ENCODE results near the gene COBLL1. TPM values are rescaled to one million over a fixed set of nuclear protein-coding genes. Genes with fewer than 3 reads are reported as not detected.

Gene COBLL1
- total RNA-seq, 1 experiment from 2014 or later: 5.9 TPM

GRCh38 chr2:164693390-164693789 lies 148.2 kb downstream of the COBLL1 start:
- no peak overlapping the region for H3K56ac ChIP-seq (ENCODE audit: insufficient read length, low read depth, low read length)
- H2BK20ac ChIP-seq (ENCODE audit: low read depth, low read length, poor library complexity, severe bottlenecking): no peak overlapping the region
- H2BK120ac ChIP-seq (ENCODE audit: low read depth, low read length, poor library complexity, severe bottlenecking): no peak overlapping the region
- H3K9me3 ChIP-seq (ENCODE audit: control insufficient read depth, low read depth, low read length): no peaks in the 10 kb centered on the region
- no peaks in the 10 kb centered on the region for H4K20me1 ChIP-seq (ENCODE audit: control insufficient read depth, insufficient read depth, insufficient read length)
- no peak overlapping the region for H2AFZ ChIP-seq (ENCODE audit: low read length)
- Mint-ChIP-seq H3K27ac (no peak overlapping the region), H3K27me3 (ENCODE audit: low read depth) (no peaks in the 10 kb centered on the region), H3K4me3 (no peak overlapping the region), H3K9me3 (no peaks in the 10 kb centered on the region), H3K4me1 (peaks cover 0 to 3% of the 10 kb centered on the region in 2 experiments; a peak in 1 of 4 replicates), H3K36me3 (ENCODE audit: insufficient read depth in 1 of 3, low read depth in 3 of 3) (no peaks in the 10 kb centered on the region)
- no peak overlapping the region for H3K27ac ChIP-seq (ENCODE audit: insufficient read length, low read depth, low read length)
- H3K27me3 ChIP-seq (ENCODE audit: insufficient read depth, low read length): no peaks in the 10 kb centered on the region
- no peak overlapping the region for H2AK5ac ChIP-seq (ENCODE audit: insufficient read length, low read length)
- TF ChIP-seq CTCF (conservative IDR thresholded peaks at IDR 0.05): no peak
- no peaks in the 10 kb centered on the region for H3K23me2 ChIP-seq (ENCODE audit: insufficient read length, low read depth, low read length, poor library complexity, severe bottlenecking)
- no peaks in the 10 kb centered on the region for H3K4me1 ChIP-seq (ENCODE audit: insufficient read depth, low read length)
- no peak overlapping the region for H3K9ac ChIP-seq (ENCODE audit: extremely low read depth, insufficient read length, low read length)
- H2BK5ac ChIP-seq (ENCODE audit: insufficient read length, low read length): no peak overlapping the region
- no peak overlapping the region for H3K4me2 ChIP-seq (ENCODE audit: insufficient read depth, insufficient read length, low read length)
- no peak overlapping the region for H3T11ph ChIP-seq (ENCODE audit: low read length)
- H2BK15ac ChIP-seq (ENCODE audit: low read depth, low read length): no peak overlapping the region
- DNase-seq: no peak
- no peak overlapping the region for H3K4ac ChIP-seq (ENCODE audit: low read depth, low read length)
- H4K91ac ChIP-seq (ENCODE audit: insufficient read length, low read depth, low read length): no peak overlapping the region
- H3K79me1 ChIP-seq (ENCODE audit: insufficient read depth, low read depth, low read length, poor library complexity, severe bottlenecking): no peaks in the 10 kb centered on the region
- no peak overlapping the region for H3K14ac ChIP-seq (ENCODE audit: insufficient read depth, low read length)
- no peak overlapping the region for H4K8ac ChIP-seq (replicated peaks; ENCODE audit: insufficient read length, low read depth, low read length)
- no peak overlapping the region for H3K18ac ChIP-seq (ENCODE audit: insufficient read length, low read depth, low read length)
- H3K23ac ChIP-seq (ENCODE audit: insufficient read length, low read depth, low read length): no peak overlapping the region
- no peaks in the 10 kb centered on the region for H3K79me2 ChIP-seq (ENCODE audit: insufficient read depth, low read length)
- no peak overlapping the region for H2BK12ac ChIP-seq (ENCODE audit: insufficient read length, low read depth, low read length)
- H4K5ac ChIP-seq (ENCODE audit: insufficient read length, low read depth, low read length): no peak overlapping the region
